ENCODE measurements around the gene TXNDC5.

GRCh38 chr6:7846966-7847818 is 63.4 kb downstream of the TXNDC5 start:
- no peak for TF ChIP-seq EZH2 (optimal IDR thresholded peaks at IDR 0.05; ENCODE audit: low read depth, low read length)
- TF ChIP-seq CTCF (IDR thresholded peaks at IDR 0.05; ENCODE audit: low read length), result no peak

All from MM.1S (cell line).